GM18907 (cell line): ENCODE results near the gene TOMM22.

Experiments
- ATAC-seq: cut with Tn5 transposase; IDR thresholded peaks from one replicate; pipeline ENCODE4 v1.9.1; 2021; ENCODE audit warnings: mild to moderate bottlenecking, moderate library complexity; ENCODE audit not compliant: unreplicated experiment

Gene TOMM22

DNA sequence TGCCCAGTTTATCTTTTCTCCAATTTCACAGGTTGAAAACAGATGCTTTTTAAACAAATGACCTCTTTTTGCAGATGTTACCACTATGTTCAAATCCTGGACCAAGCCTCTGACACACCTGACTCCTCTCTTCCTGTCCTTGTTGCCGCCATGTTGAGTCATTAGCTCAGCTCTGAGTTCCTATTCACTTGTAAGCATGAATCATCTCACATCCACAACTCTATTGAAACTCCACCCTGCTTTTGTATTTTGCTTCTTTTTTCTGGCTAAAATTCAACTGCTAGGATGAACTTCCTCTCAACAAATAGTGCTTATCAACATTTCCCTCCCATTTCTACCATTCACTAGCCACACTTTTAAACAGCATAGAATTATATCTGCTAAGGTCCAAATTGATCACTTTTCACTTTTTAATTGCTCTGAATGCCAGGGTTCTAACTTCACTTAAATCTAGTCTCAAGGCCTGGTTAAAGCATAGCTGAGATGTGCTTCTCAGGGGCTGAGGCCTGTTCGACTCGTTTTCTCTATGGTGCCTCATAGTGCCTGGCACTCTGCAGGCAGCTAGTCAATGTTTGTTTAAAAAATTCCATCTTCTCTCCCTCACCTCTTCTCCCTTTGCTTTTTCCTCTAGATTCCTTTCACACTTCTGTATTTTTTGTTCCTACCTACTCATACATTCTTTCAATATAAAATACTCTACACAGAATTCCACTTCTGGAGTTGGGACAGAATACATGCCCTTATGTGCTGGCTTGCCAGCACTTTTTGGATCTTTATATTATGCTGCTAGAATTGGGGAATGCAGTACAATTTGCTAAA lies 15.1 kb downstream of the TOMM22 start:
- no peak for ATAC-seq

- ATAC-seq, result no peak
These were observed 15.8 kb downstream of the TOMM22 start for GRCh38 chr22:38697425-38698089.

- no peak for ATAC-seq
These were observed 16.8 kb downstream of the TOMM22 start for GRCh38 chr22:38698407-38699094.

GRCh38 chr22:38699143-38699542 lies 17.4 kb downstream of the TOMM22 start:
- ATAC-seq, result no peak

GRCh38 chr22:38699784-38700183 lies 18.0 kb downstream of the TOMM22 start:
- no peak for ATAC-seq

GRCh38 chr22:38700270-38700788 lies 18.6 kb downstream of the TOMM22 start:
- ATAC-seq, result peak; percentile 33

GRCh38 chr22:38700789-38701628 lies 19.3 kb downstream of the TOMM22 start, which contains the start of gene JOSD1:
TSS of gene JOSD1 (minus strand) at chr22:38700943. CDS start at chr22:38699987, 956 bp downstream.
- ATAC-seq, result peak; percentile 42

GRCh38 chr22:38704654-38705234 lies 23.0 kb downstream of the TOMM22 start:
- no peak for ATAC-seq

- ATAC-seq, result peak; percentile 73
These were observed 23.7 kb downstream of the TOMM22 start, which contains the start of gene GTPBP1 for GRCh38 chr22:38705235-38706100. TSS of gene GTPBP1 (plus strand) at chr22:38705944. CDS start at chr22:38705956, 12 bp downstream.

GRCh38 chr22:38706101-38706900 lies 24.5 kb downstream of the TOMM22 start:
- ATAC-seq, result peak; percentile 20

DNA sequence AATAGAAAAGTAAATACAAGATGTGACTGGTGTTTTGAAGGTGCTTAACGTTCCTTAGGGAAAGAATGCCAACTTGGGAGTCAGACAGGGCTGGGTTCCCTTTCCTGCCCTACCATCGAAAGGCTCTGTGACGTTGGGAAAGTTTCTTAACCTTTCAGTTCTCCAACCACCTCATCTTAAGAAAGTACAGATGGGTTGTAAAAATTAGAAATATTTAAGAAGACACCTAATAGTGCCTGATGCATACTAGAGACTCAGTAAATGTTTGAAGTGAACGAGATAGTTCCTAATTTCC lies 25.1 kb downstream of the TOMM22 start:
- ATAC-seq, result no peak

DNA sequence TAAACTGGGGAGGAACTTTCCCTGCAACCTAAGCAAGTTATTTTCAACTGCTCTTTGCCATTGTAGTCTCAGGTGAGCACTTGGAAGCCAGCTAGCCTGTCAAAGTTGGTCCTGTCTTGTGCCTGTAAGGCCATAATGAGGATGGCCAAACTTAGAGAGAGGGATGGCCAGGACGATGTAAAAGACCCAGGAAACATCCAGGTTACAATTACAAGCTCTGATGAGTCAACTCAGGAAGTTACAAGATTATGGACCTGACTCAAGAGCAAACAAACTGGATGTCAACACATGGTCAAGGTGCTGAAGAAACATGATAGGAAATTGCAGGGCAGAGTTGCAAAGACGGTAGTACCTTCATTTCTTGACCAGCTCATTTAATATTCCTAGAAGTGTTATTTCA lies 25.6 kb downstream of the TOMM22 start:
- ATAC-seq, result no peak

DNA sequence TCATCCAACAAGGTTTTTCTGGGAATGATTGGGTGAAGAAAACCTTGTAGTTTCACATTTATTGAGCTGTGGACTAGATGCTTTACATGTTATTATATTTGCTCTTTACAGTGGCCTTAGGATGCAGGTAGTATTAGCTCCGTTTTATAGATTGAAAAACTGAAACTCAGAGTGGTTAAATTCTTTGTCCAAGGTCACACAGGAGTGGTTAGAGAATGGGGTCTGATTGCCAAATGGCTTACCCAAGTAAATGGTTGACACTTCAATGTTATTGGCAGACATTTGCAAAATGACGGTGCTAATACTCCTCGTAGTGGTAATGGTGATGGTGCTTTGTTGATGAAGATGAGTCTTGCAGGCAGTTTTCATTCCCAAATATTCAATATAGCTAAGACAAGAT lies 26.2 kb downstream of the TOMM22 start:
- no peak for ATAC-seq

GRCh38 chr22:38709306-38709705 lies 27.5 kb downstream of the TOMM22 start:
- ATAC-seq, result no peak

DNA sequence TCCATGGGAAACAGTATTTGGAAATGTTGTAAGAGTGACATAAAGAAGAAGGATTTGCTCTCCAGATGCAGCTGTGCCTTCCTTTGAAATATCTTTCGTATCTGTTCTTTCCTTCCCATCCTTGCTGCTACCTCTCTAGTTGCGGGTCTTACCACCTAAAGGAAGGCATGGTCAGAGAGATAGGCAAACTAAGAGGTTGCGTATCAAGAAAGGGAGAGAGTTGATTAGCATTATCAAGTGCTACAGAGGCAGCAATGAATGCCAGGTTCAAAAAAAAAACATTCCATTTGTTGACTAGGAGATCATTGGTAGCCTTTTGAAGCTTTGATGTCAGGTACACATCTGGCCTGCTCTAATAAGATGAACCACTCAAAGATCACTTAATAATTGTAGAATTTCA lies 28.6 kb downstream of the TOMM22 start:
- ATAC-seq, result no peak

DNA sequence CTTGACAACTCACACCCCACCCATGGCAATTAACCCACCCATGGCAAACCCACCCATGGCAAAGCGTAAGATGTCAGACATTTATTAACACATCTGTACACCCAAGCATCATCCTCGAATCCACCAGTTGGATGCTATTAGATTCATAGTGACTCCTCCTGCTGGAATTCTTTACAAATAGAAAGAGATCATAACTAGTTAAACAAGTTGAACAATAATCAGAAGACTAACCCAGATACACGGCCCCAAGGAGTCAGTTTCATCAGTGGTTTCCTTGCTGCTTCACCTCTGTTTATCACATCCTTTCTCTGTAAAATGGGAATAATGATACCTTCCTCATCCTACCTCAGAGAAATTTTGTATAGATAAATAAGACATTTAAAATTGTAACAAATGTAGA lies 29.1 kb downstream of the TOMM22 start:
- no peak for ATAC-seq

GRCh38 chr22:38712486-38713207 lies 30.9 kb downstream of the TOMM22 start:
- no peak for ATAC-seq

GRCh38 chr22:38713921-38714320 lies 32.2 kb downstream of the TOMM22 start:
- ATAC-seq, result no peak
